H1 (cell line): ENCODE results near the gene KLHL29. TPM values are rescaled to one million over a fixed set of nuclear protein-coding genes. Genes with fewer than 3 reads are reported as not detected.
"Not testable (repeated sequence)": the region's sequence is repeated elsewhere in the genome, so short reads cannot be mapped to it uniquely, and the experiment has no call there.

Experiments
- CTCF ChIA-PET: fragments of 300-600 bp; sonication (Branson Sonifier 250); formaldehyde crosslinking; loops from one replicate; lab custom pipeline; 2021; ENCODE audit not compliant: partially characterized antibody; lab: Charles Lee
- POLR2A ChIA-PET: fragments of 300-600 bp; sonication (Branson Sonifier 250); formaldehyde crosslinking; loops from one replicate; lab custom pipeline; 2021; ENCODE audit warnings: inconsistent platforms; ENCODE audit not compliant: partially characterized antibody; lab: Charles Lee
- DNase-seq, 2 experiments: peaks; one replicate each; pipeline versions ENCODE4 v3.0.0 to v3.0.0-alpha.2; 2010 to 2022; ENCODE audit warnings: low spot score in 2 of 2, low read depth in 1 of 2, mixed read lengths in 1 of 2
- FAIRE-seq: peaks from 2 replicates; lab custom pipeline; 2011; peaks lifted over from hg19 to GRCh38; lab: Jason Lieb, UNC
- H2AFZ ChIP-seq: 2 replicates; pipeline ENCODE4 v1.8.1; 2012; ENCODE audit warnings: low read length, inconsistent platforms
- H2AK5ac ChIP-seq: 2 replicates; pipeline ENCODE4 v1.6.1; 2013; ENCODE audit warnings: low read depth, low read length
- H2BK120ac ChIP-seq: replicated peaks from 2 replicates; pipeline ENCODE3; 2013; ENCODE audit warnings: low read depth, low read length, inconsistent platforms
- H2BK12ac ChIP-seq: 2 replicates; pipeline ENCODE4 v1.6.1; 2013; ENCODE audit warnings: low read depth, low read length
- H2BK15ac ChIP-seq: 2 replicates; pipeline ENCODE4 v1.6.1; 2013; ENCODE audit warnings: low read length
- H2BK20ac ChIP-seq: 2 replicates; pipeline ENCODE4 v1.6.1; 2013; ENCODE audit warnings: low read length
- H2BK5ac ChIP-seq: 2 replicates; pipeline ENCODE4 v1.6.1; 2013; ENCODE audit warnings: low read depth, low read length
- H3K14ac ChIP-seq: 2 replicates; pipeline ENCODE4 v1.6.1; 2013; ENCODE audit warnings: inconsistent platforms; ENCODE audit not compliant: insufficient read length
- H3K18ac ChIP-seq: 2 replicates; pipeline ENCODE4 v1.6.1; 2013; ENCODE audit warnings: low read length; ENCODE audit errors: extremely low read depth
- H3K23ac ChIP-seq: 2 replicates; pipeline ENCODE4 v1.6.1; 2013; ENCODE audit warnings: inconsistent platforms; ENCODE audit not compliant: insufficient read length
- H3K23me2 ChIP-seq: 2 replicates; pipeline ENCODE4 v1.6.1; 2013; ENCODE audit warnings: low read depth, low read length
- H3K27ac ChIP-seq: 2 replicates; pipeline ENCODE4 v1.6.1; 2011; ENCODE audit warnings: low read depth, low read length, inconsistent platforms
- H3K27me3 ChIP-seq, 4 experiments: replicated peaks in 1 of 4; 1 replicate in 1 of 4; 2 replicates in 3 of 4; pipeline versions ENCODE4 v1.6.1 to v1.8.1; 2011 to 2013; ENCODE audit warnings: low read length in 3 of 4, mild to moderate bottlenecking in 3 of 4, inconsistent platforms in 2 of 4, mixed read lengths in 2 of 4, moderate library complexity in 1 of 4; ENCODE audit not compliant: control insufficient read depth in 3 of 4, insufficient read depth in 3 of 4; ENCODE audit errors: extremely low read depth in 1 of 4
- H3K36me3 ChIP-seq, 4 experiments: 2 replicates each; pipeline versions ENCODE4 v1.6.1 to v1.8.1; 2011 to 2013; ENCODE audit warnings: mild to moderate bottlenecking in 4 of 4, low read length in 3 of 4, moderate library complexity in 2 of 4, control low read depth in 1 of 4, inconsistent platforms in 1 of 4; ENCODE audit not compliant: insufficient read depth in 4 of 4, control insufficient read depth in 2 of 4
- H3K4ac ChIP-seq: replicated peaks from 2 replicates; pipeline ENCODE3; 2013; ENCODE audit warnings: low read length, low read depth, mixed read lengths, inconsistent platforms; ENCODE audit not compliant: insufficient read length
- H3K4me1 ChIP-seq, 4 experiments: replicated peaks in 1 of 4; 1 replicate in 1 of 4; 2 replicates in 3 of 4; pipeline versions ENCODE4 v1.6.1 to v1.8.1; 2011 to 2013; ENCODE audit warnings: low read length in 3 of 4, inconsistent platforms in 2 of 4, mixed read lengths in 1 of 4; ENCODE audit not compliant: insufficient read depth in 4 of 4, control insufficient read depth in 3 of 4
- H3K4me2 ChIP-seq, 2 experiments: 2 replicates each; pipeline versions ENCODE4 v1.6.1 to v1.8.1; 2011 to 2013; ENCODE audit warnings: low read depth in 2 of 2, low read length in 2 of 2, control low read depth in 1 of 2, inconsistent platforms in 1 of 2, mild to moderate bottlenecking in 1 of 2; ENCODE audit not compliant: insufficient read depth in 1 of 2
- H3K4me3 ChIP-seq, 4 experiments: fragments of 200-600, 300-600 bp in 1 of 4; sonication (generic), shearing (Covaris generic), sonication (Bioruptor Twin) in 1 of 4; 2 replicates each; pipeline versions ENCODE4 v1.5.1 to v1.8.1; 2011 to 2016; ENCODE audit warnings: low read length in 4 of 4, low read depth in 3 of 4, control low read depth in 2 of 4, inconsistent platforms in 2 of 4, mild to moderate bottlenecking in 2 of 4, mixed read lengths in 1 of 4, moderate library complexity in 1 of 4; ENCODE audit not compliant: insufficient read depth in 2 of 4; ENCODE audit errors: extremely low read depth in 1 of 4
- H3K56ac ChIP-seq: replicated peaks from 2 replicates; pipeline ENCODE3; 2013; ENCODE audit warnings: low read depth, mild to moderate bottlenecking, mixed read lengths, low read length, inconsistent platforms; ENCODE audit not compliant: insufficient read length
- H3K79me1 ChIP-seq: 2 replicates; pipeline ENCODE4 v1.6.1; 2013; ENCODE audit warnings: low read depth, low read length, control low read depth
- H3K79me2 ChIP-seq, 2 experiments: 2 replicates each; pipeline versions ENCODE4 v1.6.1 to v1.8.1; 2012 to 2013; ENCODE audit warnings: low read length in 2 of 2, mild to moderate bottlenecking in 2 of 2, inconsistent platforms in 1 of 2; ENCODE audit not compliant: insufficient read depth in 2 of 2, control insufficient read depth in 1 of 2
- H3K9ac ChIP-seq, 4 experiments: replicated peaks in 1 of 4; 1 replicate in 1 of 4; 2 replicates in 3 of 4; pipeline versions ENCODE4 v1.6.1 to v1.8.1; 2011 to 2013; ENCODE audit warnings: low read depth in 3 of 4, low read length in 3 of 4, control low read depth in 2 of 4, mild to moderate bottlenecking in 2 of 4, moderate library complexity in 2 of 4, inconsistent platforms in 1 of 4; ENCODE audit errors: extremely low read depth in 1 of 4
- H3K9me3 ChIP-seq, 2 experiments: 2 replicates each; pipeline versions ENCODE4 v1.6.1 to v1.8.1; 2012 to 2013; ENCODE audit warnings: mild to moderate bottlenecking in 2 of 2, moderate library complexity in 2 of 2, control low read depth in 1 of 2, inconsistent platforms in 1 of 2, low read depth in 1 of 2, low read length in 1 of 2, mixed read lengths in 1 of 2; ENCODE audit not compliant: insufficient read depth in 2 of 2
- H4K20me1 ChIP-seq, 2 experiments: replicated peaks in 1 of 2; 2 replicates each; pipeline versions ENCODE3 to v1.8.1; 2011 to 2013; ENCODE audit warnings: inconsistent platforms in 2 of 2, low read length in 2 of 2, mild to moderate bottlenecking in 1 of 2; ENCODE audit not compliant: insufficient read depth in 2 of 2, control insufficient read depth in 1 of 2
- H4K5ac ChIP-seq: 2 replicates; pipeline ENCODE4 v1.6.1; 2013; ENCODE audit warnings: low read length, low read depth, mixed read lengths, inconsistent platforms; ENCODE audit not compliant: insufficient read length
- H4K8ac ChIP-seq: 2 replicates; pipeline ENCODE4 v1.8.0; 2013; ENCODE audit warnings: mild to moderate bottlenecking, moderate library complexity, low read length, inconsistent platforms; ENCODE audit not compliant: insufficient read depth; ENCODE audit errors: extremely low read depth
- H4K91ac ChIP-seq: replicated peaks from 2 replicates; pipeline ENCODE3; 2013; ENCODE audit warnings: low read length, mixed read lengths, inconsistent platforms; ENCODE audit not compliant: insufficient read length
- EGR1 ChIP-seq: IDR thresholded peaks from 2 replicates; pipeline ENCODE4 v1.6.1; 2011; ENCODE audit warnings: low read depth, low read length, borderline replicate concordance
- WGBS, 2 experiments: shearing (Covaris generic) in 1 of 2; methylation state at CpG; one replicate each; pipeline versions ENCODE4 v1.1.6 to v1.1.7; 2013 to 2015; ENCODE audit warnings: low lambda C conversion rate in 2 of 2, mixed read lengths in 2 of 2, inconsistent platforms in 1 of 2, low coverage in 1 of 2, missing lambda C conversion rate in 1 of 2; ENCODE audit not compliant: insufficient replicate concordance in 2 of 2, insufficient coverage in 1 of 2, insufficient read length in 1 of 2; ENCODE audit errors: extremely low coverage in 1 of 2, missing lambda C conversion rate in 1 of 2; 5-methylcytosine and 5-hydroxymethylcytosine counted together
- polyA plus RNA-seq, 7 experiments: library from polyadenylated mRNA; depleted of rRNA in 3 of 7; stranded (reverse) in 5 of 7; unstranded in 2 of 7; fragments of >200 nt in 5 of 7; fragments of 200-250 nt in 2 of 7; gene quantifications; 1 replicate in 5 of 7; 2 replicates in 1 of 7; 4 replicates in 1 of 7; pipeline versions ENCODE4 v1.2.1 to v1.2.3, GENCODE V29; 2011 to 2013; ENCODE audit warnings: missing spikeins in 2 of 7, mixed read lengths in 2 of 7
- total RNA-seq: library from RNA; stranded (reverse); fragmentation: NEBNext Ultra II Directional; extraction: Animal tissue kit (Norgen Biotek cat#: 25700); gene quantifications from 2 replicates; pipeline ENCODE4 v1.2.1, GENCODE V29; 2021

Gene KLHL29
- total and polyA plus RNA-seq, 2 of the 8 experiments (the other 6 are each of a cell fraction or from before 2014, with no cell fraction given) = 1.1 to 4.7 TPM

- H2BK120ac ChIP-seq, FAIRE-seq, H2AFZ ChIP-seq, H4K20me1 ChIP-seq, H3K18ac ChIP-seq, H3K9me3 ChIP-seq, H4K5ac ChIP-seq, H3K56ac ChIP-seq, H4K91ac ChIP-seq, DNase-seq, H3K23me2 ChIP-seq, H2AK5ac ChIP-seq, H3K23ac ChIP-seq, H3K14ac ChIP-seq, H2BK20ac ChIP-seq, POLR2A ChIA-PET, H4K8ac ChIP-seq, H3K27ac ChIP-seq, H3K79me2 ChIP-seq, H3K9ac ChIP-seq: not testable (repeated sequence)
- 90% methylated on average over 5 of the region's 10 CpGs; no CpG with 5 or more reads in 1 of the 2 experiments for WGBS, 2 experiments
- H3K27me3 ChIP-seq = peaks cover 0 to 14% (median 8%) of the 10 kb centered on the region in 4 experiments; a peak in 4 of 7 replicates
- CTCF ChIA-PET = interaction anchor here (1.6 kb wide), 1 partner anchor 35 kb away, joined by 5 read pairs; no protein-coding TSS in a partner anchor
- peak; percentile 47; the same call in 1 of the 2 replicates for TF ChIP-seq EGR1
- TF ChIP-seq, all 59 proteins: peak for 1; not testable (repeated sequence) for 58
- not testable (repeated sequence) for H2BK5ac ChIP-seq, H2BK15ac ChIP-seq, H3K4me3 ChIP-seq, H3K4me2 ChIP-seq, H2BK12ac ChIP-seq, H3K79me1 ChIP-seq, H3K4me1 ChIP-seq, H3K36me3 ChIP-seq, H3K4ac ChIP-seq
These were observed 36.9 kb upstream of the KLHL29 start for GRCh38 chr2:23348093-23348481.
